ENCODE data around the gene STARD13.
"Not testable (repeated sequence)": the region's sequence is repeated elsewhere in the genome, so short reads cannot be mapped to it uniquely, and the experiment has no call there.

STARD13 gene

GRCh38 chr13:33249894-33250293 is 35.7 kb downstream of the STARD13 start:
- no peak for DNase-seq

GRCh38 chr13:33249066-33249465 is 36.5 kb downstream of the STARD13 start:
- no peak for DNase-seq

GRCh38 chr13:33245505-33246158 is 39.9 kb downstream of the STARD13 start:
- no peak for DNase-seq

- no peak for DNase-seq
These were observed 40.7 kb downstream of the STARD13 start for GRCh38 chr13:33244907-33245287.

- no peak for DNase-seq
These were observed 41.2 kb downstream of the STARD13 start for GRCh38 chr13:33244210-33244906.

DNA sequence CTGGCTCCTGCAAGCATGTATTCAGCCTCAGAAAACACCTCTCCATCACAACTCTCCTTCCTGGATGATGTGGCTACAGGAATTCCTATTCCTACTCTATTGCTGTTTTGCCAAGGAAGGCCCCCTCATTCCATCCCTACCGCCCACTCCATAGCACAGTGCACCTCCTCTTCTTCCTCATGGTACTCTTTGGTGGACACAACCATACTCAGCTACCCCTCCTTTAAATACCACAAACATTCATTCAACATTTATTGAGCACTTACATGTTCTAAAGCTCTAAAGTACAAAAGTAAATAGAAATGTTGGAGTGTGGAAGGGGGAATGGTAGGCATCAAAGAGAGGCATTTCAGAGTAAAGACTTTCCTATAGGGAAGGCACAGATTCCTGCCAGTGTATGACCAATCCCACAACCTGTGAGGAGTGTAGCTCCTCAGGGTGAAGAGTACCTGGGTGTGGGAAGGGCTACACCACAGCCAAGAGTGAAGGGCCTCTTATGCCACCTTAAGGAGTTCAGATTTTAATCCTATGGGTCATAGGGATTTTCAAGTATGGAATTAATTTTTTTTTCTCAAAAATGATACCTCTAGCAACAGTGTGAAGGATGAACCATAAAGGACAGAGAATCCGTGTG is 42.5 kb downstream of the STARD13 start:
- no peak for DNase-seq

DNA sequence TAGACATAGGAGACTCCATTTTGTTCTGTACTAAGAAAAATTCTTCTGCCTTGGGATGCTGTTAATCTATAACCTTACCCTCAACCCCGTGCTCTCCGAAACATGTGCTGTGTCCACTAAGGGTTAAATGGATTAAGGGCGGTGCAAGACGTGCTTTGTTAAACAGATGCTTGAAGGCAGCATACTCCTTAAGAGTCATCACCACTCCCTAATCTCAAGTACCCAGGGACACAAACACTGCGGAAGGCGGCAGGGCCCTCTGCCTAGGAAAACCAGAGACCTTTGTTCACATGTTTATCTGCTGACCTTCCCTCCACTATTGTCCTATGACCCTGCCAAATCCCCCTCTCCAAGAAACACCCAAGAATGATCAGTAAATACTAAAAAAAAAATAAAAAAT is 43.2 kb downstream of the STARD13 start:
- not testable (repeated sequence) for DNase-seq

DNA sequence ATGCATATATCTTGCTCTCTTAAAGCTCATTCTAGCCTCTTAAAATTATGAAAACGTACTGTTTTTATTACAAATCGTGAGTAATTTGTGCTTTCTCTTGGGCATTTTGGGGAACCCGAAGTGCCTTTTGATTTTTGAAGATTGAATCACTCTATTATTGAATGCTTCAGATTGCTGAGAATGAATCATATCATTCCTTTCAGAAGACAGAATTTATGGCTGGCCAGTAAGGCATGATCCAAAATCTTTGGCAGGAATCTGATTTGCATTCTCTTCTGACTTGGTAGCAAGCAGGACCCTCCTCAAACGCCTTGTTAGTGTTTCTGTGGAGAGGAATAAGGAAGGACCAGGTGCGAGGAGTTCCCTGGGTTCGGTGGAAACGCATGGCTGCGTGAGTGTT is 49.5 kb downstream of the STARD13 start:
- no peak for DNase-seq

GRCh38 chr13:33235564-33235963 is 50.0 kb downstream of the STARD13 start:
- no peak for DNase-seq

DNA sequence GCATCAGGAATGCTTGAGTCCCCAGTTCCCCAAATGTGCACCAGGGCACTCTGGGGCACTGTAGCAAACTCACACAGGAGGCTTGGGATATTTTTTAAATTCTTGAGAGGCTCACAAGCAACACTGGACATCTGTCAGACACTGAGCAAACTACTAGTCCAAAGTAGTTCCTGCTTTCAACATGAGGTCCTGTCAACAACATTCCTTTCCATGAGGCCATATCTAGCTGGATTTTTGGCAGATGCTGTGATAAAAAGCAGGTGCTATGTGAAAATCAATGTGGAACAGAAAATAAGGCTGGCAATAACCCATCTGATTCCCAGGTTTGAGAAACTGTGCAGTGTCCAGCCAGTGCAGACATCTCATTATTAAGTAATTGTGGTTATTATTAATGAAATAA is 50.5 kb downstream of the STARD13 start:
- DNase-seq: no peak

- DNase-seq: no peak
These were observed 52.0 kb downstream of the STARD13 start for GRCh38 chr13:33233547-33233946.

DNA sequence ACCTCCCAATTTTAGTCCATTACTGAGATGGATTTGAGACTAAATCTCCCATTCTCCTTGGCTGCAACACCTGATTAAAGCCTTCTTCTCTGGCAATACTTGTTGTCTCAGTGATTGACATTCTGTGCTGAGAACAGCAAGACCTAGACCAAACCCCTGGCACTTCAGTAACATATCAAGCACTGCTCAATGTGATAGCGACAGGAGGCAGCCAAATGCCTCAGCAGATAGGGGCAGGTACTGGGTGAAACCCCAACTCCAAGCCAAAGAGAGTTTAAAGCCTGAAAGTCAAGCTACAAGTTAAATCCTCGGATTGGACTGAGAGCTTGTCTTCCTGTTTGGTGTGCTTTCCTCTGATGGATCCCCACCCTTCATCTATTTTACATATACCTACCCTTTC is 52.7 kb downstream of the STARD13 start:
- no peak for DNase-seq

DNA sequence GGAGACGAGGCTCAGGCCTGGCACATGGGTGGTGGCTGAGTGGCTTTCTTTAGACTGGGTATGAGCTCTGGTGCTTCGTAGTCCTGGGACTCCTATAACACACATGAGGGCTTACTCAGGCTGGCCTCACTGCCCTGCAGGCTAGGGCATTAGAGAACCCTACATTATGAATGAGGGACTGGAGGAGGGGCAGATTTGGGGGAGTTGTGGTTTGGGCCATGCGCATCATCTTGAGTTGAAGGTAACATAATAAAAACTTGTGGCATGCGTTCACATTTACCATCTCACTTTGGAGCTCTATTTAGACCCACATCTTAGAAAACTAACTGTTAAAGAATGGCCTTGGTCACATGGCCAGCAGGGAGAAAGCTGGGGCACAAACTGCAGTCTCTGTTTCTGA is 54.2 kb downstream of the STARD13 start:
- no peak for DNase-seq

GRCh38 chr13:33230178-33230881 is 55.2 kb downstream of the STARD13 start:
- no peak for DNase-seq

GRCh38 chr13:33229446-33230177 is 55.9 kb downstream of the STARD13 start:
- DNase-seq: no peak

GRCh38 chr13:33228648-33229445 is 56.7 kb downstream of the STARD13 start:
- peak; percentile 40 for DNase-seq

GRCh38 chr13:33227927-33228647 is 57.5 kb downstream of the STARD13 start:
- no peak for DNase-seq

DNA sequence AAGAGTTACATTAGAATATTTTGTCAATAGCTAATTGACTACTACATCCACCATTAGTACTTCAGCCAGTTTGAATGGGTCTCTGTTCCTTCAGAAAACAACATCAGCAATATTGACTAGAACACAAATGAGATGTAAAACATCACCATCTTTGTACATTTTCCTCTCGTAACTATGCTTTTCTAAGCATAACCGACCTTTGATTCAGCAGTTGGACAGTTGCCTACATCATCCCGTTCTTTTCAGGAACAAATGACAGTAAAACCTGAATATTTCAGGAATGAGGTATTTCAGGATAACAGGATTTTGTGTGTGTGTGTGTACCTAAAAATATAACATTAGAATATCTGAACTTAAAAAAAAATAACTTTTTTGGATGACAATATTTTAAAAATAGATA is 60.9 kb downstream of the STARD13 start:
- DNase-seq: no peak

GRCh38 chr13:33224191-33224590 is 61.4 kb downstream of the STARD13 start:
- DNase-seq: no peak

GRCh38 chr13:33219926-33220325 is 65.6 kb downstream of the STARD13 start:
- no peak for DNase-seq

DNA sequence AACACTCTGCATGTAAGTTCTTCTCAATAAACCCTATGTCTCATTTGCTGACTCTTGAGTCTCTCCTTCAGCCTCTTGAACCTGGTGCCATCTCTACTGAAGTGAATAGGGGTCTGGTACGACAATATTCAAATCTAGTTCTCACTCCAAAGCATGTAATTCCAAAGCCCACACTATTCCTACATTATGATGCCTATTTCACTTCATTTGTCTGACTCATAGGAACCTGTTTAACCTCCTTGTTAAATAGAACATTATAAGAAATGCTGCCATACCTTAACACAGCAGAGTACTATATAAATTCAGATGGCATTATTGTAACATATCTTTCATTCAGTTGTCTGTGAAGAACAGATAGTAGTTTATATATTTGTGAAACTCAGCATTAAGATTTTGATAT is 67.1 kb downstream of the STARD13 start:
- DNase-seq: no peak

All from NCI-H2081 treated with DMSO at 0.1 percent for 48 hours (cell line).